Activated CD4-positive, alpha-beta memory T cell treated with anti-CD3 and anti-CD28 coated beads for 36 hours (primary cell): ENCODE results near the gene EMILIN1. TPM values are rescaled to one million over a fixed set of nuclear protein-coding genes. Genes with fewer than 3 reads are reported as not detected.
"Not testable (repeated sequence)": the region's sequence is repeated elsewhere in the genome, so short reads cannot be mapped to it uniquely, and the experiment has no call there.

Source experiments
- CTCF ChIA-PET: fragments of 350-600 bp; sonication (Branson Sonifier 250); formaldehyde crosslinking; loops from one replicate; lab custom pipeline; 2021; ENCODE audit warnings: antibody characterized with exemption, inconsistent platforms; lab: Charles Lee
- POLR2A ChIA-PET: fragments of 350-600 bp; sonication (Branson Sonifier 250); formaldehyde crosslinking; loops from one replicate; lab custom pipeline; 2021; ENCODE audit warnings: antibody characterized with exemption; lab: Charles Lee
- DNase-seq: peaks from one replicate; pipeline ENCODE4 v3.0.0-alpha.2; 2020
- H3K27ac Mint-ChIP-seq: one replicate; pipeline ENCODE4 v1.8.0; 2021; ENCODE audit warnings: mixed read lengths
- H3K27me3 Mint-ChIP-seq: one replicate; pipeline ENCODE4 v1.8.0; 2021; ENCODE audit warnings: mixed read lengths
- H3K36me3 Mint-ChIP-seq: one replicate; pipeline ENCODE4 v1.8.0; 2021; ENCODE audit warnings: mixed read lengths
- H3K4me1 Mint-ChIP-seq: one replicate; pipeline ENCODE4 v1.8.0; 2021; ENCODE audit warnings: low read depth, mixed read lengths
- H3K4me3 Mint-ChIP-seq: one replicate; pipeline ENCODE4 v1.8.0; 2021; ENCODE audit warnings: mild to moderate bottlenecking, mixed read lengths
- H3K9me3 Mint-ChIP-seq: one replicate; pipeline ENCODE4 v1.8.0; 2021; ENCODE audit warnings: mixed read lengths
- intact Hi-C: fragments of 100-400 bp; cut with micrococcal nuclease; formaldehyde crosslinking; loops from one replicate; pipeline ENCODE4 v1.15.1; 2023
- total RNA-seq, 2 experiments: library from RNA; stranded (reverse); gene quantifications; one replicate each; pipeline ENCODE4 v1.2.3, GENCODE V29; 2021

The EMILIN1 gene
- total RNA-seq, 2 experiments from 2014 or later, result 0.29 to 0.51 TPM

DNA sequence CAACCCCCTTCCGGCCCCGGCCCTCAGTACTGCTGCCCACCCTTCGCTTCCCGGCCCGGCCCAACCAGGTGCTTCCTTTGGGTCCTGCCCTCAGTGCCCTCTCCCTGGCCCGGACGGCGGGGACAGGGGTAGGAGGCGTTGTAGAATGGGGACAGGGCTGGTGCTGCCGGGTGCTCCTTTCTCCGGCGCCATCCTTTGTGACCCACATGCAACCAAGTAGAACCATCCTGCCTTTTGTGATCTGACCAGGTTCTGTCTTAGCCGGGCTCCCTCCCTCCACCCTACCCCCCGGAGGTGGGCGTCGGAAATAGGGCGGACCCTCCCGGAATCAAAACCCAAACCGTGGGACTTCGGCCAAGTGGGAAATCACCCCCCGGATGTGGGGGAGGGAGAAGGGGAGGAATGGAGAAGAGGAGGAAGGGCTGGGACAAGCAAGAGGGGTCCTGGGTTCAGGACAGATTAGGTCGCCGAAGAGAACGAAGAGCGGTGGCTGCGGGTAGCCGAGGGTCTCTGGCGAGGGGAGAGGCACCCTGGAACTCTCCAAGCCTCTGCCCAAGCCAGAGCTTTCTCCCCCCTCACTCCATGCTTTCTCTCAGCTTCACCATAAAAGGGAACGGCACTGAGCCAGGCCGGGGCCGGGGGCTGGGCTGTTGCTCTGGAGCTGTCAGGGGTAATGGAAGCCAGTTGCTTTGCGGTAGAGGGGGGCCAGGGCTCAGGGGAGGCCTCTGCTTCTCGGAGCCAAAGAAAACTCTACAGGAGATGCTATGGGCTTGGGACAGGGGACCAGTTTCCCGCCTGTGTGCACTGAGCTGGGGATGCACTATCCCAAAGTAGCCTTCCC, 6.2 kb upstream of the EMILIN1 start:
- intact Hi-C loops, result loop anchor here (1.0 to 2.0 kb wide), 4 partner anchors 9 to 63 kb away; partner anchors contain the start of genes AGBL5, KHK and PREB
- no peaks in the 10 kb centered on the region for H3K9me3 Mint-ChIP-seq
- CTCF ChIA-PET, result interaction anchor here (1.0 to 3.5 kb wide), 8 partner anchors 9 to 110 kb away, joined by 3 to 29 read pairs (median 4); partner anchors contain the start of genes AGBL5 and KHK

DNA sequence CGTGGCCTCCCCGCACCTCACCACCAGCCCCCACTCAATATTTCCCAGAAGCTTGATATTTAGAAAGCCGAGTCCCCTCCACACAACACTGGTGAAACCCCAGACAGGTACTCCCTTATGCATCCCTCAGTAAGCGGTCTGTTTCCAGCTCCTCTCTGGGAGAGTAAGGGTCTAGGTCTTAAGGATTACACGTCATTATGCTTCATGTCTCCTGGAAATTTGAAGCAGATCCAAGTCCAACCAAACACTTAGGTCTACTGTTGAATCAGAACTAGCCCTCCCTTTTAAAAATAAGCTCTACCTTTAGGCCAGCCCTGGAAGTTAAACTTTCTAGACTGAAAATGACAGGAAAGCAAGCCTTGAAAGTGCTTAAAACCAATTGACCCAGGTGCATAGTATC, 5.5 kb upstream of the EMILIN1 start:
- Mint-ChIP-seq H3K4me1 (peaks cover 70% of the 10 kb centered on the region), H3K27ac (peak overlapping the region; percentile 93), H3K27me3 (no peaks in the 10 kb centered on the region), H3K9me3 (no peaks in the 10 kb centered on the region), H3K4me3 (peak overlapping the region; percentile 83), H3K36me3 (peaks cover 18% of the 10 kb centered on the region)
- CTCF ChIA-PET, result interaction anchor here (1.6 to 3.5 kb wide), 4 partner anchors 9 to 22 kb away, joined by 4 to 29 read pairs (median 10); partner anchors contain the start of genes AGBL5 and KHK
- intact Hi-C loops, result no loop called here
- no peak for DNase-seq
- POLR2A ChIA-PET, result interaction anchor here (1.4 to 2.4 kb wide), 2 partner anchors 9 to 14 kb away, joined by 5 to 21 read pairs; partner anchors contain the start of gene KHK

More for the DNA sequence above, 6.2 kb upstream of the EMILIN1 start:
- Mint-ChIP-seq H3K27me3 (no peaks in the 10 kb centered on the region), H3K4me1 (peaks cover 72% of the 10 kb centered on the region), H3K4me3 (peak overlapping the region; percentile 83), H3K27ac (peak overlapping the region; percentile 93), H3K36me3 (peaks cover 18% of the 10 kb centered on the region)
- no peak for DNase-seq
- POLR2A ChIA-PET, result interaction anchor here (0.9 to 2.4 kb wide), 8 partner anchors 9 to 51 kb away, joined by 3 to 21 read pairs (median 5); partner anchors contain the start of genes ABHD1, AGBL5, KHK and TMEM214

GRCh38 chr2:27073782-27074181, 4.6 kb upstream of the EMILIN1 start:
- intact Hi-C loops, result no loop called here
- H3K36me3 Mint-ChIP-seq, result peaks cover 18% of the 10 kb centered on the region
- peaks cover 61% of the 10 kb centered on the region for H3K4me1 Mint-ChIP-seq

GRCh38 chr2:27074738-27075565, 3.5 kb upstream of the EMILIN1 start:
- POLR2A ChIA-PET, result interaction anchor here (0.7 kb wide), 1 partner anchor 1864 kb away, joined by 3 read pairs; no protein-coding TSS in a partner anchor
- Mint-ChIP-seq H3K9me3 (no peaks in the 10 kb centered on the region), H3K4me1 (peaks cover 50% of the 10 kb centered on the region), H3K36me3 (peaks cover 7% of the 10 kb centered on the region), H3K4me3 (peak overlapping the region; percentile 17), H3K27me3 (no peaks in the 10 kb centered on the region), H3K27ac (peak overlapping the region; percentile 77)
- intact Hi-C loops, result no loop called here
- DNase-seq, result peak; percentile 61
- CTCF ChIA-PET, result interaction anchor here (0.7 to 1.5 kb wide), 4 partner anchors 10 to 205 kb away, joined by 3 read pairs; no protein-coding TSS in a partner anchor

More at GRCh38 chr2:27073782-27074181, 4.6 kb upstream of the EMILIN1 start:
- peak overlapping the region; percentile 73 for H3K27ac Mint-ChIP-seq
- CTCF ChIA-PET, result interaction anchor here (1.6 to 3.5 kb wide), 2 partner anchors 12 to 23 kb away, joined by 5 to 14 read pairs; partner anchors contain the start of genes AGBL5 and KHK
- H3K9me3 Mint-ChIP-seq, result no peaks in the 10 kb centered on the region
- H3K27me3 Mint-ChIP-seq, result no peaks in the 10 kb centered on the region
- no peak overlapping the region for H3K4me3 Mint-ChIP-seq
- no peak for DNase-seq
- POLR2A ChIA-PET, result interaction anchor here (1.4 kb wide), 1 partner anchor 13 kb away, joined by 5 read pairs; the partner anchor contains the start of gene KHK

- H3K36me3 Mint-ChIP-seq, H3K27me3 Mint-ChIP-seq, intact Hi-C loops, H3K9me3 Mint-ChIP-seq: not testable (repeated sequence)
- peak; percentile 48 for DNase-seq
- peak overlapping the region; percentile 77 for H3K27ac Mint-ChIP-seq
- peaks cover 45% of the 10 kb centered on the region for H3K4me1 Mint-ChIP-seq
- ChIA-PET POLR2A (interaction anchor here (0.7 kb wide), 1 partner anchor 1865 kb away, joined by 3 read pairs; no protein-coding TSS in a partner anchor), CTCF (interaction anchor here (0.8 to 1.5 kb wide), 3 partner anchors 9 to 42 kb away, joined by 3 read pairs; no protein-coding TSS in a partner anchor)
- H3K4me3 Mint-ChIP-seq, result peak overlapping the region; percentile 17
These were observed 2.9 kb upstream of the EMILIN1 start for GRCh38 chr2:27075566-27075871.

GRCh38 chr2:27076323-27076722, 2.1 kb upstream of the EMILIN1 start:
- H3K4me3 Mint-ChIP-seq, result no peak overlapping the region
- no peaks in the 10 kb centered on the region for H3K9me3 Mint-ChIP-seq
- peak overlapping the region; percentile 58 for H3K27ac Mint-ChIP-seq
- H3K27me3 Mint-ChIP-seq, result no peaks in the 10 kb centered on the region
- no peaks in the 10 kb centered on the region for H3K36me3 Mint-ChIP-seq
- H3K4me1 Mint-ChIP-seq, result peaks cover 47% of the 10 kb centered on the region
- intact Hi-C loops, result no loop called here
- ChIA-PET CTCF (interaction anchor here (0.8 kb wide), 1 partner anchor 114 kb away, joined by 6 read pairs; no protein-coding TSS in a partner anchor), POLR2A (interaction anchor here (1.1 kb wide), 1 partner anchor 25 kb away, joined by 3 read pairs; the partner anchor contains the start of gene AGBL5)
- DNase-seq, result no peak

DNA sequence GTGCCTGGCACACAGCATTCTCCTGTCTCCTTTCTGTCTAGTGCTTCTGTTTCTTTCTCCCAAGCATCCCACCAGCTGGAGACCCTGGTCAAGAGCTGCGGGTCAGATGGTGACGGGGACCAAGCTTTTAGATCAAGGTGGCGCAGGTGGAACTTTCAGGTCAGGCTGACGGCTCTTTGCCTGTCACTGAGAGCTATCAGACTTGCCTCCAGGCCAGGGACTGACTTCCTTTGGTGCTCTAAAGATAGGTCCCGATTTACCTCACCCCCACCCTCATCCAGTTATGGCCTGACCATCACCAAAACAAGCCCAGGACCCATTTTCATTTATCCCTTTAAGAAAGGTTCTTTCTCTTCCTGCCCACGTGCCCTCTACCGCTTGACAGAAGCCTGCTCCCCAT, 1.2 kb upstream of the EMILIN1 start:
- no peak overlapping the region for H3K27ac Mint-ChIP-seq
- no peaks in the 10 kb centered on the region for H3K27me3 Mint-ChIP-seq
- ChIA-PET CTCF (interaction anchor here (0.8 kb wide), 1 partner anchor 115 kb away, joined by 6 read pairs; no protein-coding TSS in a partner anchor), POLR2A (interaction anchor here (1.1 kb wide), 1 partner anchor 26 kb away, joined by 3 read pairs; the partner anchor contains the start of gene AGBL5)
- intact Hi-C loops, result no loop called here
- peak overlapping the region; percentile 10 for H3K4me3 Mint-ChIP-seq
- H3K4me1 Mint-ChIP-seq, result peaks cover 49% of the 10 kb centered on the region
- no peak for DNase-seq
- no peaks in the 10 kb centered on the region for H3K9me3 Mint-ChIP-seq
- no peaks in the 10 kb centered on the region for H3K36me3 Mint-ChIP-seq

DNA sequence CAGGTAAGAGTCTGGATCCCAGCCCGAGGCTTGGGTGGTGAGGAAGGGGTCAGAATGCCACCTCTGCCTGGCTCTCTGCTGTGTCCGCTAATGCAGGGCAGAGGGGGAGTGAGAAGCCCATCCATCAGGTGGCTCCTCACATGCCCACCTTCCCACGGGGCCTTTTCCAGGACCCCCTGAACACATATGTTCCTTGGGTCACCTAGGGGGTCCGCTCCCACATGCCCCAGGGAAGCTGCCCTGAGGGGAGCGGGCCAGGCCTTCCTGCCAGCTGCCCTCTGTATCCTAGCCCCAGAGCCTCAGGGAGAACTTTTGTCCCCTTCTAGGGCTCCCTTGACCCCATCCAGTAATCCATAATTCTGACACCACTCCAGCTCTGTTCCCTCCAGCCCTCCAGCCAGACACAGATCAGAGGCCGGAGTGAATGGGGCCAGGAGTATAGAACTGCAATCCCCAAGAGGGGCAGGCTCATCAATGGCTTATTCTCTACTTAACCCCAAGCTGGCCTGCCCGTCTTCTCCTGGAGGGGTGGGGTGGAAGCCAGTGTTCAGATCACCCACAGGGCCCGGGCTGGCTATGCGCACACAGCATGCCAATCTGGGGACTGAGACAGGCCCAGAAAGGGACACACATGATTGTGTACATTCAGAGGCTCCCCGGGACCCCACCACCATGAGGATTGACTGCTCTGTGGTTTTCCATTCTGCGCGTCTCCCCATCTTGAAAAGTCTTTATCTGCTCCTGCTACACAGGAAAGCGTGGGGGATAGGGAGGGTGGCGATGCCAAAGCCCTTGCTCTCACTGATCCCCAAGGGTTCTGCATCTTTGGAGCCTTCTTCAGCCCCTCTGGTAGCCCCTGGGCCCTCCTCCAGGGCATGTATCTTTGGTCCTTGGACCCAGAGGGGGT, 1.1 kb downstream of the EMILIN1 start:
- Mint-ChIP-seq H3K27me3 (no peaks in the 10 kb centered on the region), H3K36me3 (no peaks in the 10 kb centered on the region), H3K9me3 (no peaks in the 10 kb centered on the region), H3K4me1 (peaks cover 32% of the 10 kb centered on the region), H3K4me3 (no peak overlapping the region), H3K27ac (peak overlapping the region; percentile 44)
- ChIA-PET CTCF (interaction anchor here (1.0 to 4.6 kb wide), 2 partner anchors 7 to 13 kb away, joined by 3 to 29 read pairs; partner anchors contain the start of gene OST4), POLR2A (no interaction called here)
- intact Hi-C loops, result no loop called here
- no peak for DNase-seq

- CTCF ChIA-PET, result interaction anchor here (1.0 to 4.6 kb wide), 3 partner anchors 8 to 29 kb away, joined by 3 to 29 read pairs (median 12); partner anchors contain the start of genes AGBL5 and OST4
These were observed 1.7 kb downstream of the EMILIN1 start for GRCh38 chr2:27080140-27080469.

DNA sequence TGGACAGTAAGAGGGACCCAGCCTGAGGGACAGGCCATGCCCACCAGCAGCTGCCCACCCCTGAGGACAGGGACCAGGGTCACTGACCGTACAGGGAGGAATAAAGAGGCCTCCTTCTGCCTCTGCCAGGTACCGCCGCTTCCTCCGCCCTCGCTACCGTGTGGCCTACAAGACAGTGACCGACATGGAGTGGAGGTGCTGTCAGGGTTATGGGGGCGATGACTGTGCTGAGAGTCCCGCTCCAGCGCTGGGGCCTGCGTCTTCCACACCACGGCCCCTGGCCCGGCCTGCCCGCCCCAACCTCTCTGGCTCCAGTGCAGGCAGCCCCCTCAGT, 2.2 kb downstream of the EMILIN1 start:
- ChIA-PET CTCF (interaction anchor here (1.0 to 4.6 kb wide), 6 partner anchors 8 to 79 kb away, joined by 3 to 29 read pairs (median 4); partner anchors contain the start of genes AGBL5 and OST4), POLR2A (interaction anchor here (0.6 to 3.2 kb wide), 3 partner anchors 9 to 547 kb away, joined by 3 to 21 read pairs (median 19); partner anchors contain the start of genes AGBL5 and OST4)
- no peaks in the 10 kb centered on the region for H3K9me3 Mint-ChIP-seq
- H3K27me3 Mint-ChIP-seq, result no peaks in the 10 kb centered on the region
- peaks cover 27% of the 10 kb centered on the region for H3K4me1 Mint-ChIP-seq
- intact Hi-C loops, result no loop called here
- no peak for DNase-seq
- peak overlapping the region; percentile 90 for H3K27ac Mint-ChIP-seq
- no peaks in the 10 kb centered on the region for H3K36me3 Mint-ChIP-seq
- H3K4me3 Mint-ChIP-seq, result peak overlapping the region; percentile 63

More at GRCh38 chr2:27080140-27080469, 1.7 kb downstream of the EMILIN1 start:
- POLR2A ChIA-PET, result interaction anchor here (2.5 kb wide), 1 partner anchor 8 kb away, joined by 21 read pairs; the partner anchor contains the start of gene OST4
- intact Hi-C loops, result no loop called here
- no peaks in the 10 kb centered on the region for H3K27me3 Mint-ChIP-seq
- H3K4me3 Mint-ChIP-seq, result no peak overlapping the region
- DNase-seq, result no peak
- H3K9me3 Mint-ChIP-seq, result no peaks in the 10 kb centered on the region
- peaks cover 27% of the 10 kb centered on the region for H3K4me1 Mint-ChIP-seq
- no peaks in the 10 kb centered on the region for H3K36me3 Mint-ChIP-seq
- peak overlapping the region; percentile 44 for H3K27ac Mint-ChIP-seq
